GM10248 (cell line): ENCODE results near the gene LOXL1.

Experiments
- CTCF ChIA-PET: fragments of 300-600 bp; sonication (Branson Sonifier 250); formaldehyde crosslinking; extraction: SDS; loops from one replicate; lab custom pipeline; 2021; ENCODE audit warnings: antibody characterized with exemption; lab: Yijun Ruan, JAX
- POLR2A ChIA-PET: fragments of 350-650 bp; sonication (Branson Sonifier 250); formaldehyde crosslinking; extraction: SDS; loops from one replicate; lab custom pipeline; 2020; ENCODE audit warnings: antibody characterized with exemption; lab: Yijun Ruan, JAX
- DNase-seq: peaks from one replicate; pipeline ENCODE4 v3.0.0; 2012; ENCODE audit errors: extremely low spot score
- CTCF ChIP-seq: IDR thresholded peaks from 2 replicates; pipeline ENCODE4 v1.5.1; 2012; ENCODE audit warnings: mild to moderate bottlenecking, low read depth; ENCODE audit errors: extremely low read depth, missing control alignments, control extremely low read depth

Gene LOXL1

GRCh38 chr15:73997986-73998385 is 71.7 kb downstream of the LOXL1 start:
- TF ChIP-seq CTCF, result no peak
- ChIA-PET CTCF (no interaction called here), POLR2A (no interaction called here)
- DNase-seq, result no peak
